ENCODE results near the gene SNU13.
"Not testable (repeated sequence)": the region's sequence is repeated elsewhere in the genome, so short reads cannot be mapped to it uniquely, and the experiment has no call there.

SNU13 gene

DNA sequence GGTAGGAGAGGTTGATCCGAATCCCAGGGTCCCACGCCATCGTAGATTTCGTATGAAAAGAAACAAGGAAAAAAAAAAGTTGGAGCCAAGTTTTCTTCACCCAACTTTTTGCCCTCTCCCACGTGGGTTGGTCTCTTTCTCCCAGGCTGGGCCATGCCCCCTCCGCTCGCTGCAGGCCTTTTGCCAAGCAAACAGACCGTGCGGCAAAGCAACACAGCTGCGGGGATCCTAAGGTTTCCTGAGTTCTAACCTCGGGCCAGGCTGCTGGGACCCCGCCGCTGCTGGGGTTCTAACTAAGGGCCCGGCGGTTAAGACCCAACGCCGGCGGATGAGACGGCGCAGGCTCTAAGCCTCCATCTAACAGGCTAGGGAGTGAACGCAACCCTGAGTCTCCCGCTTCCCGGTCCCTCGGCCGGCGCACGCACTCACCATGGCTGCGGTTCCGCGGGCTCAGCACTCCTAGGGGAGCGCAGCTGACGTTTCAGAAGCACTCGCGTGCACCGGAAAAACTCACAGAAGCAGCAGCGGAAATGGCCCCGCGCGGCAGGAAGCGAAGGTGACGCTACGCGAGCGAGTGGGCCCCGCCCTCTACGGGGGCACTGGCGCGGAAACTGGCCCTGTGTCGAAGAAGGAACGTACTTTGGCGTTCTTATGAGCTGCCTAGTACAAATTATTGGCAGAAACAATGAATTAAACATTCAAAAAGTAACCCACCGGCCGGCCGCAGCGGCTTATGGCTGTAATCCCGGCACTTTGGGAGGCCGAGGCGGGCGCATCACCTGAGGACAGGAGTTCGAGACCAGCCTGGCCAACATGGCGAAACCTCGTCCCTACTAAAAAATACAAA is at the start of gene SNU13:
Gene SNU13 (minus strand): TSS at position 503 of the 847 bp plus-strand sequence. CDS start 71 bp downstream, at position 432.
- DNase-seq (ENCODE audit: low read depth): peak; percentile 69

DNA sequence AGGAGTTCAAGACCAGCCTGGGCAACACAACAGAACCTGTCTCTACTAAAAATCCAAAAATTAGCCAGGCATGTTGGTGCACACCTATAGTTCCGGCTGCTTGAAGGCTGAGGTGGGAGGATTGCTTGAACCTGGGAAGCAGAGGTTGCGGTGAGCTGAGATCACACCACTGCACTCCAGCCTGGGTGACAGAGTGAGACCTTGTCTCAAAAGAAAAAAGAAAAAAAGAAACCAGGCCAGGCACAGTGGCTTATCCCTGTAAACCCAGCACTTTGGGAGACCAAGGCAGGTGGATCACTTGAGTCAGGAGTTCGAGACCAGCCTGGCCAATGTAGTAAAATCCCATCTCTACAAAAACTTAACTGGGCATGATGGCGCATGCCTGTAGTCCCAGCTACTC is 44.6 kb upstream of the SNU13 start:
- DNase-seq (ENCODE audit: low read depth): not testable (repeated sequence)

DNA sequence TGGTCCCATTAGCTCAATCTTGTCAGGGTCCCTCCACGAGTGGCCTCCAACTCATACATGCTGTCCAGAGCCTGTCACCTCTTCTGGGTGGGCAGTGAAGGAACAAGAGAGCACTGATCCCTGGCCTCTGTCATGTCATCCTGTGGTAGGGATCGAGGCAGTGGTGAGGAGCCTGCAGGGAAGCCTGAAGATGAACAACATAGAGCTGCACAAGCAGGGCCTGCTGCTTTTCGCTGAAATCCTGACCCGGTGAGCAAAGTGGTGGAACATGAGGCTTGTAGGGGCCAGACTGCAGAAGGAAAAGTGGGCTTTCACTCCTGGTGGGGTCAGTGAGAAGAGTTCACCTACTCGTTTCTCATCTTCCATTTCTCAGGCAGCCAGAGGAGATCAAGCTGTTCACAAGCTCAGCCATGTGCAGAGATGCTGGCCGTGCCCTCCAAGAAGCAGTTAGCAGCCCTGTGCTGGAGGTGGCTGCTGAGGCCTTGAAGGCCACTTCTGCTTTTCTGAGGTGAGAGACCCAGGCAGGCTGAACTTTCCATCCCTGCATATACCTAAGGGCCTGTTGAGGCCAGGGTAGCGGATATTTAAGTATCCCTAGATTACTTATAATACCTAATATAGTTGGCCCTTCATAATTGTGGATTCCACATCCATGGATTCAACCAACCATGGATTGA is 43.6 kb upstream of the SNU13 start:
- DNase-seq (ENCODE audit: low read depth): no peak

DNA sequence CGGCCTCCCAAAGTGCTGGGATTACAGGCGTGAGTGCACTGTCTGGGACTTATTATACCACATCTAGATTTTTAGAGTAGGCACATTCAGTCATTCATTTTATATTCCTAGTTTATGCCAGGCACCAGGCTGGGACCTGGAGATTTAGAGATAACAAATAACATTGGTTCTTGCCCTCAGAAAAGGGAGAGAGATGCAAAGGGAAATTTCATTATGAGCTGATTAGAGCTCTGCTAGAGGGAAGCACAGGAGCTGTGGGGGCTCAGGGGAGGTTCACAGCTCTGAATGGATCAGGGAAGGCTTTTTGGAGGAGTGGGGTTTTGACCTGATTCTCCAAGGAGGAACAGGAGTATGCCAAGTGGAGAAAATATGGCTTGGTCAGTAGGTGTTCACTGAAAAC is 42.9 kb upstream of the SNU13 start:
- no peak for DNase-seq (ENCODE audit: low read depth)

DNA sequence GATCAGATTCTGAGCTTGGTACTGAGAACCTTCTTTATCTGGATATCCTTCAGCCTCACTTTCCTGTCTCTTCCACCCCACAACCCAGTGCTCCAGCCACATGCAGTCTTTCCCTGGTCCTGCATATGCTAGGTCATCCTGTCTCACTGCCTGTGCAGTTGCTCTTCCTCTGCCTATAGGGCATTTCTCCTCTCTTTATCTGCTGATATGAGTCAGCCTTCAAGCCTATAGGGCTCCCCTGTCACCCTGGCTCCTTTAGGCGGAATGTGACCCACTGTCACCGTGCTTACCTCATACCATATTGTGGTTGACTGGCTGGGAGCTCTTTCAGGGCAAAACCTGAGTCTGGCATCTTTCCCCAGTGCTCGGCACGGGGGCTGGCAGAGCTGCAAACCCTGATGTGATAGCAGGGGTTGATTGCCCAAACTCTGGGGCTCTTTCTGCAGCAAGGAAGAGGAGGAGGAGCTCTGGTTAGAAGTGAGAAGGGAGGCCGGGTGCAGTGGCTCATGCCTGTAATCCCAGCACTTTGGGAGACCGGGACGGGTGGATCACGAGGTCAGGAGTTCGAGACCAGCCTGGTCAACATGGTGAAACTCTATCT is 36.9 kb upstream of the SNU13 start:
- peak; percentile 8 for DNase-seq (ENCODE audit: low read depth)

DNA sequence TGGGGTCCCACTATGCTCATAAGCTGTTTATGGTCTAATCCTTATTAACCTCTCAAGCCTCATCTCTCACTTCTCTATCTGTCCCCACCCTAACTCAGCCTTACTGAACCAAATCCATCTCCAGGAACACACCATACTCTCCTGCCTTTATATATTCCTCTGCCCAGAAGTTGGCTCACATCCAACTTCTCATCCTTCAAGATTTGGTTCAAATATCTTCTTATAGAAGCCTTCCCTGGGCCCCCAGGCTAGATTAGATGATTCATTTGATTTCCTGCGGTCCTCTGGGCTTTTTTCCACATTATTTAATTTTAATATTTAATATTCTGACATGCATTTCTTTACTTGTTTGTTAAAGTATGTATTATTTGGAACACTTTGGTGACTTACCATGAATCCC is 33.8 kb upstream of the SNU13 start:
- DNase-seq (ENCODE audit: low read depth): no peak

DNA sequence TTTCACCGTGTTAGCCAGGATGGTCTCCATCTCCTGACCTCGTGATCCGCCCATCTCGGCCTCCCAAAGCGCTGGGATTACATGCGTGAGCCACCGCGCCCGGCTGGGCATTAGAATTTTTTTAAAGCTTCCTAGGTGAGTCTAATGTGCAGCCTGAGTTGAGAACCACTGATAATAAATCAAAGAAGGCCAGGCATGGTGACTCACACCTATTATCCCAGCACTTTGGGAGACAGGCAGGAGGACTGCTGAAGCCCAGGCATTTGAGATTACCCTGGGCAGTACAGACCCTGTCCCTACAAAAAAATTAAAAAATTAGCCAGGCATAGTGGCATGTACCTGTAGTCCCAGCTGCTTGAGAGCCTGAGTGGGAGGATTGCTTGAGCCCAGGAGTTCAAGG is 24.3 kb upstream of the SNU13 start:
- no peak for DNase-seq (ENCODE audit: low read depth)

DNA sequence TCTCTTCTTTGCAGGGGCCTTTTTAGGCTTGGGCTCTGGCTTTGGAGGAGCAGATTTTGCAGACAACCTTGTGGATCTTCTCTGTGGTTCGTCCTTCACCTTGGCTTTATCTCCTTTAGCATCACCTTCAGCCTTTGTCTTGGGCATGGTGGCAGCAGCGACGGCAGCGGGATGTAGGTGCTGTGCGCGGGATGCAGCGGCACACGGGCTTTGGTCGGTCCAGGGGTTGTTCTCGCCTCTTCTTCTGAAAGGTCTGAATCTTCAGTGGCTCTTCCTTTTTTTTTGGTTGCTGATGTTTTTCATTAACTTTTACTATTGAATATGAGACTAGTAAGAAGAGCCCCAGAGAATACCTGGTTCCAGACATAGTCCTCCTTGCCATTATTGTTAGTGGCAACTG is 20.7 kb upstream of the SNU13 start:
- DNase-seq (ENCODE audit: low read depth): no peak

DNA sequence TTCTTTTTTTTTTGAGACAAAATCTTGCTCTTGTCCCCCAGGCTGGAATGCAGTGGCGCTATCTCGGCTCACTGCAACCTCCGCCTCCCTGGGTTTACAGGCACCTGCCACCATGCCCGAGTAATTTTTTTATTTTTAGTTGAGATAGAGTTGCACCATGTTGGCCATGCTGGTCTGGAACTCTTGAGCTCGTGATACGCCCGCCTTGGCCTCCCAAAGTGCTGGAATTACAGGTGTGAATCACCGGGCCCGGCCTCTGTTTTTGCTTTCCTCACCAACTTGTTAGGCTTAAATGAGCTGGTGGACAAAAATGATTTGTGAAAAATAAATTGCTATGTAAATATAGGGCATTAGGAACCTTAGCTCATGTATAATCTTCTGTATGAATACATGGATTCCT is 14.1 kb upstream of the SNU13 start:
- no peak for DNase-seq (ENCODE audit: low read depth)

DNA sequence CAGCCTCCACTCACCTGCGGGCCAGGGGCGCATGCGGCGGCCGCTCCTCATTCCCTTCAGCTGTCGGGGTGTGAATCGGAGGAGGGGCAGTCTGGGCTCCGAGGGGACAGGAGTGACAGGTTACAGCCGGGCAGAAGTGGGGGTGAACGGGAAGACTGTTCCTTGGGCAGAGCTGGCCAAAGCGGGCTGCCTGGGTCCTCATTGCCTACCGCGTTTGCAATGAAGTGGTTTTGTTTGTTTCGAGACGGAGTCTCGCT is 11.4 kb upstream of the SNU13 start:
- DNase-seq (ENCODE audit: low read depth): no peak

DNA sequence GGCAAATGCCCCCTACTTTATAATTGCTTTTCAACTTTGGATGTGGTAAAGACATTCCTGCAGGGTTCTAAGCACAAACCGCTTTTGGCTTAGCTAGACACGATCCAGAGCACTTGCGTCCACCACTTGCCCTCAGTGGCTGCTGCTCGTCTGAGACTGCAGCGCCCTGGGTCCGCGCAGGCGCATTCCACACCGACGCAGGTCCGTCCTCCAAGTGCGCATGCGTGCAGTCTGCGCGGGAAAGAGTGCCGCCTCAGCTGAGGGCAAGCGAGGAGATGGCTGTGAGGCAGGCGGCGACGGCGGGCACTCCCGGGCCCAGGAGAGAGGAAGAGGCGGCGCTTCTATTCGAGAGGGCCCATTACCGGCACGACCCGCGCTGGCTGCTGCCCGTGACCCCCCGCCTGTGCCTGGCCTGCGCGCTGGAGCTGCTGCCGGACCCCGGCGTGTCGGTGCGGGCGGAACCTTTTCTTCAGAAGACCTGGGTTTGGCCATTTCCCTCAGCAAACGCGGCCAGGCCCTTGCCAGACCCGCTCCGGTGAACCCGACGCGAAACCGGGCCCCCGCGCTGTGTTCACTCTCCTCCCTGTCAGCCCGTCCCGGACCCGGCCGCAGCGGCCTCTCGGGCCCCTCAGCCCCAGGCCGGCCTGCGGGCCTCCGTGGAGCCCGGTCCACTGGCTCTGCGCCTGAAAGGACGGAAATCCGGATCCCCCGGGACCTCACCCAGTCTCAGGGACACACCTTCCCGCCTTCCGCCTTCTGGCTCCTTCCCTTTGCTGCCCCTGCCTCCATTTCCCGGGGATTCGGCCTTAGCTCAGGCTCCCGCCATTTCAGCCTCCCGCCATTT is 10.8 kb upstream of the SNU13 start, which contains the start of gene MEI1:
Gene MEI1 (plus strand): TSS at position 240 of the 844 bp plus-strand sequence. CDS start 36 bp downstream, at position 276.
- no peak for DNase-seq (ENCODE audit: low read depth)

DNA sequence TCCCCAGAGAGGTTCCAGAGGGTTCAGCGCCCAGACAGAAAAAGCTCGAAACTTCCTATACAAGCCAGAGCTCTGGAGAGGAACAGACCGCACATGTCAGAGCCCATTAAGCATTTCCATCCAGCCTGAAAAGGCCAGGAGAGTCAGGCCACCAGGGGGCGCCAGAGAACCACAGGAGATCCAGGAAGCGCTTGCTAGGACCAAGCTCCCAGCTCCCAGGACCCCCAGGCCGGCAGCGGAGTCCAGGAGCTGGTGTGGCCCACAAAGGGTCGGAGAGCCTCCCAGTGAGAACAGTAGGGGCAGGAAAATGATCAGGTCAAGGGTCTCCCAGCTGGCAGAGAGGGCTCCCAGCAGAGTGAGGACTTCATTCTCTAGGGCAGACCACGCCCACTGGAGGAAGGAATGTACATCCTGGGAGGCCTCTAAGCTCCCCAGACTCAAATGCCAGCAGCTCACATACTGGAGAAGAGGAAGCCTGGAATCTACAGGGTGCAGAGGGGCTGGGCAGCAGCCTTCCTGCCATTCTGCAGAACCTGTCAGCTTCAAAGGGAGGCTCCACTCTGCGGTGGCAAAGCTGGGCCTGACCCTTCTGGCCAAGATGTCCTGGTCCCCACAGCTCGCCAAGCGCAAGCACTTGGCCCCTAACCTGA is 8.6 kb upstream of the SNU13 start:
- DNase-seq (ENCODE audit: low read depth): peak; percentile 69

DNA sequence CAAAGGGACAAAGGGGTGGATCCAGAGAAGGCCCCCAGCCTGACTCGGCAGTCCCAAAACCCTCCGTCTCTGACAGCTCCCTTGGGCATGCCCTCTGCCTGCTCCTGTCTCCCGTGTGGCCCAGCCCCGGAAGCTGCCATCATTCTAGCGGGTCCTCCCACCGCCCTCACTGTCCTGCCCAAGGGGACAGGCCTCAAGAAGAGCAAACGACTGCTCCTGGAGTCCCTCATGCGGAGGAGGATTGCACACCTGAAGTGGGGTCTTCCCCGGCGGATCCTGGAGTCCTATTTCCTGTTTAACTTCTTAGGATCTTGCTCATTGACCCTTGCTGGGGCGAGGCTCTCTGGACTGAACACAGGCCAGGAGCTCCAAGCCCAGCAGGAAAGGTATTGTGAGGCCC is 8.0 kb upstream of the SNU13 start:
- DNase-seq (ENCODE audit: low read depth): no peak

DNA sequence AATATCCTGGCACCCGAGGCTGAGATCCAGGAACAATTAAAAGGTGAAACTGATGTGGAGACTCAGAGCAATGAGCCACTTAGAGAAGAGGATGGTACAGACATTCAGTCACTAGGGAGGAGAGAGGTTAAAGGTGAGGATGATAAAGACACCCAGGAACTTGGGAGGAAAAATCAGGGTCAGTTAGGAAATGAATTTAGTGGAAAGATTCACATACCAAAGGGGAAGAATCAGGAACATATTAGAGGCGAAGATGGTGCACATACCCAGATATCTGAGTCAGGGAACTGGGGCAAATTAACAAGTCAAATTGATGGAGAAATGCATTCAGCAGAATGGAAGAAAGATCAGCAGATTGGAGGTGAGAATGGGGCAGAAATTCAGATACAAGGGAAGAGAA is 6.5 kb upstream of the SNU13 start:
- DNase-seq (ENCODE audit: low read depth): no peak

DNA sequence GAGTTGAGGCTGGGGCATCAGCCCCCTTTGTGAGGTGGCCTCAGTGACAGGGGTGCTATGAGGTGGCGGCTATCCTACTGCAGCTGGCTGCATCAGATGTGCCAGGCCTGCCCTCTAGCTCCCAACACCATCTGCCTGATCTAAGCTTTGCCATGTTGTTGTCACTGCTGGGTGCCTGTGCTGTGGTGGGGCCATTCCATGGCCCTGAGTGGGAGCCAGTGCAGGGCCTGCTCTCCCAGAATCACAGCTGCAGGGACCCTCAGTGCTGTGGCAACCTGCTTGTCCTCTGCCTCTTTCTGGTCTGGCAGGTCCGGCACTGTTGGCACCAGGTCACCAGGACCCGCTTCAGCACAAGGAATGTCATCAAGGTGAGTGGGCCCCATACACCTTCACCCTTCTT is 1.8 kb upstream of the SNU13 start:
- DNase-seq (ENCODE audit: low read depth): no peak

DNA sequence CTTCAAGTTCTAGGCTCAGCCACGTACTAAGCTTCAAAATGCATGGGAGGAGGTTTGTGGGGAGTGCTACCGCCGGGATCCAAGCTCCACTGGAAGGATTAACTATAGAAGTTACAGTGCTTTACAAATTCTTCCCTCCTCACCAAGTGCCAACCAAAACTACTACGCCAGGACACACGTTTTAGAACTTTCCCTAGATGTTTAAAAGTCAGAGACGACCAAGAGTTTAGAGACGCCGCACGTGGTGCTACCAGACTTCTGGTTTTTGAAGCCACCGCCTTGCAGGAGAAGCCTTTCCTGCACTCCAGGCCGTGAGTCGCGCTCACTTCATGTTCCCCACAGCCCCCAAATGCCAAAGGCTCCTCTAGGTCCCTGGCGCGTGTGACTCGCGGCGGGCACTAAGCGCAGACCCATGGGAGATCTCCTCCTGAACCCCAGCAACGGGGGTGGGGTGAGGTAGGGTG is 734 bp downstream of the SNU13 start:
- DNase-seq (ENCODE audit: low read depth): no peak

DNA sequence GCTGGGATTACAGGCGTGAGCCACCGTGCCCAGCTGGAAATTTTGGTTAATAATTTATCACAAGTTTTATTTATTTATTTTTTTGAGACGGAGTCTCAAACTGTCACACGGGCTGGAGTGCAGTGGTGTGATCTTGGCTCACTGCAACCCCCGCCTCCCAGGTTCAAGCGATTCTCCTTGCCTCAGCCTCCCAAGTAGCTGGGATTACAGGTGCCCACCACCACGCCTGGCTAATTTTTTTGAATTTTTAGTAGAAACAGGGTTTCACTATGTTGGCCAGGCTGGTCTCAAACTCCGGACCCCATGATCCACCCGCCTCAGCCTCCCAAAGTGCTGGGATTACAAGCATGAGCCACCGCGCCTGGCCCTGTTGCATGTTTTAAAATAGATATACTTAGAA is 1.8 kb downstream of the SNU13 start:
- DNase-seq (ENCODE audit: low read depth): not testable (repeated sequence)

DNA sequence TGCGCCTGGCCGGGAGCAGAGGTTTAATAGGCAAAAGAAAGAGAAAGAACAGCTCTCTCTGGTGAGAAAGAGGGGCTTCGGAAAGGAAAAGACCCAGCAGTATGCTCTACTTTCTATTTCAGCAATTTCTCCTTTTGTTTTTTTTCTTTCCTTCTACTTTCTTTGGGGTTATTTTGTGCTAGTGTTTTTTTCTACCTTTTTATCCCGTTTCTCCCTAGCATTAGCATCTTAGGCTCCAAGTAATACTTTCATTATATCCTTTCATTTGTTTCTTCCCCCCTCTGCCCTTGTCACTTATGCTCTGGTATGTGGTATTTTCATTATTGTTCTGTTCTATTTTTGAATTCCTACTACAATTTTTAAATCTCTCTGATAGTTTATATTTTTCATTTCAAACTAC is 4.5 kb downstream of the SNU13 start:
- DNase-seq (ENCODE audit: low read depth): no peak

DNA sequence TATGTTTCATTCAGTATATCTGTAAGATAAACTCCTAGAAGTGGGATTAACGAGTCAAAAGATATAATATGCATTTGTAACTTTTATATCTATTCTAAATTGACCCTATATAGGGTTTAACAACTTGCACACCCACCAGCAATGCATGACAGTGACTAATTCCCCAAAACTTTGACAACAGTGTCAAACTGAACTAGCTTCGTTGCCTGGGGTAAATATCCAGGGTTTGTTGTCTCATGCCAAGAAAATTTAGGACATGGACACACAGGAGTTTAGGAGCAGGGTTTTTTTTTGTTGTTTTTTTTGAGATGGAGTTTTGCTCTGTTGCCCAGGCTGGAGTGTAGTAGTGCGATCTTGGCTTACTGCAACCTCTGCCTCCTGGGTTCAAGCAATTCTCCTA is 5.1 kb downstream of the SNU13 start:
- DNase-seq (ENCODE audit: low read depth): no peak

DNA sequence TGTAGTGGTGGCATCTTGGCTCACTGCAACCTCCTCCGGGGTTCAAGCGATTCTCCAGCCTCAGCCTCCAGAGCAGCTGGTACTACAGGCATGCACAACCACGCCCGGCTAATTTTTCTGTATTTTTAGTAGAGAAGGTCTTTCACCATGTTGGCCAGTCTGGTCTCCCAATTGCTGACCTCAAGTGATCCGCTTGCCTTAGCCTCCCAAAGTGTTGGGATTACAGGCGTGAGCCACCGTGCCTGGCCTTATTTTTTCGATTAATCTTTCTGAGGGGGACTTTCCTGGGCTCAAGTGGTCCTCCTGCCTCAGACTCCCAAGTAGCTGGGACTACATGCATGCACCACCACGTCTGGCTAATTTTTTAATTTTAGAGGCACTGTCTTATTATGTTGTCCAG is 5.6 kb downstream of the SNU13 start:
- DNase-seq (ENCODE audit: low read depth): no peak

DNA sequence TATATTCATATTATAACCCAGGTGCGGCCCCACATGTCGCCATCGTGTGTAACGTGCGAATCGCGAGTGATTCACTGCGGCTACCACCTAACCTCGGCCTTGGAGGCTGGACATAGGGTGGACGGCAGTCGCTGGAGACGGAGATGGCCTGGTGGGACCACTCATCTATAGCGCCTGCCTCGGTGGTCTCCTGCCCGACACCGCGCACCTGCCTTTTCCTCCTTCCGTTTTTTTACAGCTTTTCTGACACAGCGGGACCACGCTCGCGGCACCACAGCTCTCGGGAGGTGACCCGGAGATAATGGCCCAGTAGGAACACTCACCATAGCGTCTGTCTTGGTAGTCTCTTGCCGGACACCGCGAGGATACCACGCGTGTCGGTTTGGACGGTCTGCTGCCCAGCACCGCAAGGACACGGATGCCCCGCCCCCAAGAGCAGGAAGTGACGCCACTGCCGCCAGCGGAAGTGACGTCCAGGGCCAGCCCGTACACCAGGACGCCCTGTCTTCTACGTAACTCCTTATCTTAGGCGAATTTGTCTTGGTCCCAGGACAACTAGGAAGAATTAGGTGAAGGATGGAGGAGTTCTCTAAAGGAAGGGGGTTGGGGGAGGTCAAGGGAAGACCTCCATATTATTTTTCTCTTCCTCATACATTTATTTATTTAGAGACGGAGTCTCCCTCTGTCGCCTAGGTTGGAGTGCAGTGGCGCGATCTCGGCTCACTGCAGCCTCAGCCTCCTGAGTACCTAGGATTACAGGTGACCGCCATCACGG is 6.4 kb downstream of the SNU13 start:
- peak; percentile 52 for DNase-seq (ENCODE audit: low read depth)

Measured in HS-5 (cell line).